GM10248 (cell line): ENCODE results near the gene RYR1.
"Not testable (repeated sequence)": the region's sequence is repeated elsewhere in the genome, so short reads cannot be mapped to it uniquely, and the experiment has no call there.

Experiments used
- CTCF ChIA-PET: fragments of 300-600 bp; sonication (Branson Sonifier 250); formaldehyde crosslinking; extraction: SDS; loops from one replicate; lab custom pipeline; 2021; ENCODE audit warnings: antibody characterized with exemption; lab: Yijun Ruan, JAX
- POLR2A ChIA-PET: fragments of 350-650 bp; sonication (Branson Sonifier 250); formaldehyde crosslinking; extraction: SDS; loops from one replicate; lab custom pipeline; 2020; ENCODE audit warnings: antibody characterized with exemption; lab: Yijun Ruan, JAX
- DNase-seq: peaks from one replicate; pipeline ENCODE4 v3.0.0; 2012; ENCODE audit errors: extremely low spot score
- TF ChIP-seq, protein P1 (sequence below): IDR thresholded peaks from 2 replicates; pipeline ENCODE4 v1.5.1; 2012; ENCODE audit warnings: mild to moderate bottlenecking, low read depth; ENCODE audit errors: extremely low read depth, missing control alignments, control extremely low read depth

The RYR1 gene

GRCh38 chr19:38516802-38517201 lies 83.3 kb downstream of the RYR1 start:
- no peak for DNase-seq
- ChIA-PET CTCF (interaction anchor here (1.4 to 5.0 kb wide), 4 partner anchors 12 to 416 kb away, joined by 3 to 41 read pairs (median 7); no protein-coding TSS in a partner anchor), POLR2A (no interaction called here)

GRCh38 chr19:38517321-38517720 lies 83.8 kb downstream of the RYR1 start:
- TF ChIP-seq, protein P1, sequence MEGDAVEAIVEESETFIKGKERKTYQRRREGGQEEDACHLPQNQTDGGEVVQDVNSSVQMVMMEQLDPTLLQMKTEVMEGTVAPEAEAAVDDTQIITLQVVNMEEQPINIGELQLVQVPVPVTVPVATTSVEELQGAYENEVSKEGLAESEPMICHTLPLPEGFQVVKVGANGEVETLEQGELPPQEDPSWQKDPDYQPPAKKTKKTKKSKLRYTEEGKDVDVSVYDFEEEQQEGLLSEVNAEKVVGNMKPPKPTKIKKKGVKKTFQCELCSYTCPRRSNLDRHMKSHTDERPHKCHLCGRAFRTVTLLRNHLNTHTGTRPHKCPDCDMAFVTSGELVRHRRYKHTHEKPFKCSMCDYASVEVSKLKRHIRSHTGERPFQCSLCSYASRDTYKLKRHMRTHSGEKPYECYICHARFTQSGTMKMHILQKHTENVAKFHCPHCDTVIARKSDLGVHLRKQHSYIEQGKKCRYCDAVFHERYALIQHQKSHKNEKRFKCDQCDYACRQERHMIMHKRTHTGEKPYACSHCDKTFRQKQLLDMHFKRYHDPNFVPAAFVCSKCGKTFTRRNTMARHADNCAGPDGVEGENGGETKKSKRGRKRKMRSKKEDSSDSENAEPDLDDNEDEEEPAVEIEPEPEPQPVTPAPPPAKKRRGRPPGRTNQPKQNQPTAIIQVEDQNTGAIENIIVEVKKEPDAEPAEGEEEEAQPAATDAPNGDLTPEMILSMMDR: no peak
- CTCF ChIA-PET: no interaction called here
- no peak for DNase-seq
- POLR2A ChIA-PET: no interaction called here

More at GRCh38 chr19:38516802-38517201, 83.3 kb downstream of the RYR1 start:
- TF ChIP-seq, protein P1: no peak

- POLR2A ChIA-PET: interaction anchor here (0.6 kb wide), 1 partner anchor 86 kb away, joined by 9 read pairs; no protein-coding TSS in a partner anchor
- CTCF ChIA-PET, DNase-seq: not testable (repeated sequence)
Observed at GRCh38 chr19:38517980-38518379, 84.5 kb downstream of the RYR1 start.

DNA sequence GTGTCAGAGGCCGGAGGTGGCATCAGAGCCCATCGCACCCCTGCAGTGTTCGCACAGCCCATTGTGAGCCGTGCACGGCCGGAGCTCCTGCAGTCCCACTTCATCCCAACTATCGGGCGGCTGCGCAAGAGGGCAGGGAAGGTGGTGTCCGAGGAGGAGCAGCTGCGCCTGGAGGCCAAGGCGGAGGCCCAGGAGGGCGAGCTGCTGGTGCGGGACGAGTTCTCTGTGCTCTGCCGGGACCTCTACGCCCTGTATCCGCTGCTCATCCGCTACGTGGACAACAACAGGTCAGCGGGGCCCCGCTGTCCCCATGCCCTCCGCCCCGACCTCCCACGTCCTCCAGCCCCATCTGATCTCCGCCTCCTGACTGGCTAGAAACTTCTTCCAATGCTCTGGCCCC lies 85.7 kb downstream of the RYR1 start:
- DNase-seq: no peak
- TF ChIP-seq, protein P1: no peak
- ChIA-PET POLR2A (interaction anchor here (0.6 kb wide), 1 partner anchor 86 kb away, joined by 3 read pairs; no protein-coding TSS in a partner anchor), CTCF (interaction anchor here (0.9 kb wide), 1 partner anchor 13 kb away, joined by 3 read pairs; no protein-coding TSS in a partner anchor)

DNA sequence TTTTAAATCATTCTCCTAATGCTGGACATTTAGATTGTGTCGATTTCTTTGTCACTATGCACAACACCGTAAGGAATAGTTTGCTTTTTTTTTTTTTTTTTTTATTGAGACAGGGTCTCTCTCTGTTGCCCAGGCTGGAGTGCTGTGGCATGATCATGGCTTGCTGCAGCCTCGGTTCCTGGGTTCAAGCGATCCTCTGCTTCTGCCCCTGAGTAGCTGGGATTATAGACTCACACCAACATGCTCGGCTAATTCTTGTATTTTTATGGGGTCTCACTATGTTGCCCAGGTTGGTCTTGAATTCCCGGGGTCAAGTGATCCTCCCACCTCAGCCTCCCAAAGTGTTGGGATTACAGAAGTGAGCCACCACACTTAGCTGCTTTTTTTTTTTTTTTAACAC lies 86.5 kb downstream of the RYR1 start:
- no peak for DNase-seq
- ChIA-PET POLR2A (no interaction called here), CTCF (interaction anchor here (0.9 to 1.6 kb wide), 3 partner anchors 12 to 117 kb away, joined by 3 to 4 read pairs (median 3); partner anchors contain the start of gene FAM98C)
- TF ChIP-seq, protein P1: no peak

DNA sequence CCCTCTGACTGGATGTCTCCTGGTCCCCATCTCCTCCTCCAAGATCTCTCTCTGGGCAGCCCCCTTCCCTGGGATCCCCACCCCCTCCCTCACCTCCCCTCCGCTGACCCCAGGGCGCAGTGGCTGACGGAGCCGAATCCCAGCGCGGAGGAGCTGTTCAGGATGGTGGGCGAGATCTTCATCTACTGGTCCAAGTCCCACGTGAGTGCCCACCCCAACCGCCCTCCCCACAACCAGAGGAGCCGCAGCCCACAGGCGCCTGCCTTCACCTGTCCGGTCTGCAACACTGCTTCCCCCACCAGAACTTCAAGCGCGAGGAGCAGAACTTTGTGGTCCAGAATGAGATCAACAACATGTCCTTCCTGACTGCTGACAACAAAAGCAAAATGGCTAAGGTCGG lies 89.4 kb downstream of the RYR1 start:
- DNase-seq: no peak
- POLR2A ChIA-PET: interaction anchor here (0.6 kb wide), 1 partner anchor 10 kb away, joined by 4 read pairs; no protein-coding TSS in a partner anchor
- CTCF ChIA-PET: no interaction called here
- TF ChIP-seq, protein P1: no peak

GRCh38 chr19:38523319-38523718 lies 89.8 kb downstream of the RYR1 start:
- ChIA-PET POLR2A (interaction anchor here (0.6 kb wide), 2 partner anchors 11 to 282 kb away, joined by 4 to 7 read pairs; no protein-coding TSS in a partner anchor), CTCF (no interaction called here)
- DNase-seq: no peak
- TF ChIP-seq, protein P1: no peak
